Liver (tissue), 9 donors: Measurements from ENCODE around the gene C6orf89. TPM values are rescaled to one million over a fixed set of nuclear protein-coding genes. Genes with fewer than 3 reads are reported as not detected.

Source experiments
- DNase-seq: peaks from one replicate; pipeline ENCODE4 v3.0.0-alpha.2; 2017; ENCODE audit warnings: low spot score
- H3K27ac ChIP-seq, 2 donors: one replicate each; pipeline ENCODE4 v1.7.0; 2013; ENCODE audit warnings: inconsistent platforms in 2 of 2, low read length in 2 of 2, control low read depth in 1 of 2, low read depth in 1 of 2, mild to moderate bottlenecking in 1 of 2
- H3K27me3 ChIP-seq, 4 donors: one replicate each; pipeline versions ENCODE4 v1.6.1 to v1.7.0; 2013; ENCODE audit warnings: low read length in 3 of 4, inconsistent platforms in 1 of 4, mild to moderate bottlenecking in 1 of 4, moderate library complexity in 1 of 4; ENCODE audit not compliant: control insufficient read depth in 4 of 4, insufficient read depth in 4 of 4
- H3K36me3 ChIP-seq, 4 donors: one replicate each; pipeline versions ENCODE4 v1.6.1 to v1.7.0; 2013; ENCODE audit warnings: low read length in 3 of 4, mild to moderate bottlenecking in 3 of 4, low read depth in 1 of 4, moderate library complexity in 1 of 4; ENCODE audit not compliant: control insufficient read depth in 4 of 4, insufficient read depth in 3 of 4
- H3K4me1 ChIP-seq, 4 donors: one replicate each; pipeline versions ENCODE4 v1.6.1 to v1.7.0; 2013; ENCODE audit warnings: low read length in 3 of 4, mild to moderate bottlenecking in 3 of 4, moderate library complexity in 1 of 4; ENCODE audit not compliant: control insufficient read depth in 4 of 4, insufficient read depth in 4 of 4
- H3K4me3 ChIP-seq, 3 donors: one replicate each; pipeline versions ENCODE4 v1.6.1 to v1.7.0; 2013; ENCODE audit warnings: low read length in 3 of 3, control low read depth in 1 of 3, low read depth in 1 of 3, mild to moderate bottlenecking in 1 of 3
- H3K9ac ChIP-seq, 2 donors: one replicate each; pipeline ENCODE4 v1.7.0; 2013; ENCODE audit warnings: low read length in 2 of 2, mild to moderate bottlenecking in 2 of 2, moderate library complexity in 2 of 2, control low read depth in 1 of 2, low read depth in 1 of 2
- H3K9me3 ChIP-seq, 4 donors: one replicate each; pipeline versions ENCODE4 v1.6.1 to v1.7.0; 2013; ENCODE audit warnings: low read length in 3 of 4; ENCODE audit not compliant: control insufficient read depth in 4 of 4
- EGR1 ChIP-seq, 2 donors: IDR thresholded peaks; 2 replicates each; pipeline ENCODE4 v1.6.1; 2016 to 2018; ENCODE audit warnings: antibody characterized with exemption in 2 of 2, low read depth in 2 of 2
- FOXA1 ChIP-seq: IDR thresholded peaks from 2 replicates; pipeline ENCODE4 v1.6.1; 2016; ENCODE audit warnings: antibody characterized with exemption
- FOXA2 ChIP-seq: IDR thresholded peaks from 2 replicates; pipeline ENCODE4 v1.6.1; 2016; ENCODE audit warnings: antibody characterized with exemption
- GABPA ChIP-seq, 2 donors: IDR thresholded peaks in 1 of 2; conservative IDR thresholded peaks in 1 of 2; 2 replicates each; pipeline ENCODE4 v1.6.1; 2016; ENCODE audit warnings: antibody characterized with exemption in 2 of 2, mild to moderate bottlenecking in 1 of 2, moderate library complexity in 1 of 2
- HNF4A ChIP-seq, 2 donors: conservative IDR thresholded peaks; 2 replicates each; pipeline ENCODE4 v1.6.1; 2016; ENCODE audit warnings: antibody characterized with exemption in 2 of 2, mild to moderate bottlenecking in 2 of 2
- HNF4G ChIP-seq: IDR thresholded peaks from 2 replicates; pipeline ENCODE4 v1.6.1; 2016; ENCODE audit warnings: antibody characterized with exemption
- JUND ChIP-seq, 2 donors: IDR thresholded peaks; 2 replicates each; pipeline ENCODE4 v1.6.1; 2016; ENCODE audit warnings: antibody characterized with exemption in 2 of 2
- MAX ChIP-seq: IDR thresholded peaks from 2 replicates; pipeline ENCODE4 v1.6.1; 2016; ENCODE audit warnings: antibody characterized with exemption
- NR2F2 ChIP-seq: IDR thresholded peaks from 2 replicates; pipeline ENCODE4 v1.6.1; 2016; ENCODE audit warnings: antibody characterized with exemption
- RAD21 ChIP-seq, 2 donors: IDR thresholded peaks; 2 replicates each; pipeline ENCODE4 v1.6.1; 2016; ENCODE audit warnings: antibody characterized with exemption in 2 of 2, mild to moderate bottlenecking in 2 of 2
- RXRA ChIP-seq, 2 donors: IDR thresholded peaks; 2 replicates each; pipeline ENCODE4 v1.6.1; 2017 to 2018; ENCODE audit warnings: antibody characterized with exemption in 2 of 2, mild to moderate bottlenecking in 1 of 2
- SP1 ChIP-seq: IDR thresholded peaks from 2 replicates; pipeline ENCODE4 v1.6.1; 2018; ENCODE audit warnings: antibody characterized with exemption, mild to moderate bottlenecking
- TAF1 ChIP-seq: conservative IDR thresholded peaks from 2 replicates; pipeline ENCODE4 v1.6.1; 2016; ENCODE audit warnings: antibody characterized with exemption, mild to moderate bottlenecking
- YY1 ChIP-seq: IDR thresholded peaks from 2 replicates; pipeline ENCODE4 v1.6.1; 2016; ENCODE audit warnings: antibody characterized with exemption, mild to moderate bottlenecking
- WGBS: extraction: QIAGEN DNeasy Blood & Tissue Kit; methylation state at CpG from one replicate; pipeline ENCODE4 v1.1.7; 2013; 5-methylcytosine and 5-hydroxymethylcytosine counted together
- polyA plus RNA-seq, 2 donors: library from polyadenylated mRNA; stranded (reverse) in 1 of 2; unstranded in 1 of 2; fragments of 200-250 nt in 1 of 2; fragments of >200 nt in 1 of 2; fragmentation: Nextera tagmentation in 1 of 2; extraction: Ambion mirVana in 1 of 2; gene quantifications; one replicate each; pipeline versions ENCODE4 v1.2.1 to v1.2.3, GENCODE V29; 2013 to 2015
- total RNA-seq, 2 donors: library from RNA; depleted of rRNA; stranded (reverse); fragments of >200 nt; gene quantifications; one replicate each; pipeline ENCODE4 v1.2.3, GENCODE V29; 2014
- TF ChIP-seq, protein P1 (sequence below): IDR thresholded peaks from 2 replicates; pipeline ENCODE4 v1.6.1; 2016; ENCODE audit warnings: antibody characterized with exemption
- TF ChIP-seq, protein P2 (sequence below): fragments of 150-350 bp; IDR thresholded peaks from 2 replicates; pipeline ENCODE4 v1.5.1; 2017; ENCODE audit warnings: improper control_type of control experiment, low read depth, low read length; ENCODE audit not compliant: missing input control
- TF ChIP-seq, protein P3 (sequence below): IDR thresholded peaks from 2 replicates; pipeline ENCODE4 v1.6.1; 2016; ENCODE audit warnings: antibody characterized with exemption, mild to moderate bottlenecking
- TF ChIP-seq, protein P4 (sequence below): IDR thresholded peaks from 2 replicates; pipeline ENCODE4 v1.6.1; 2016; ENCODE audit warnings: antibody characterized with exemption
- donor health status: healthy.
- donor health status: healthy.
- donor health status: healthy.
- donor health status: healthy.
- donor health status: healthy.

The C6orf89 gene
- total and polyA plus RNA-seq, 4 donors = 14.0 to 27.2 (median 21.0) TPM

DNA sequence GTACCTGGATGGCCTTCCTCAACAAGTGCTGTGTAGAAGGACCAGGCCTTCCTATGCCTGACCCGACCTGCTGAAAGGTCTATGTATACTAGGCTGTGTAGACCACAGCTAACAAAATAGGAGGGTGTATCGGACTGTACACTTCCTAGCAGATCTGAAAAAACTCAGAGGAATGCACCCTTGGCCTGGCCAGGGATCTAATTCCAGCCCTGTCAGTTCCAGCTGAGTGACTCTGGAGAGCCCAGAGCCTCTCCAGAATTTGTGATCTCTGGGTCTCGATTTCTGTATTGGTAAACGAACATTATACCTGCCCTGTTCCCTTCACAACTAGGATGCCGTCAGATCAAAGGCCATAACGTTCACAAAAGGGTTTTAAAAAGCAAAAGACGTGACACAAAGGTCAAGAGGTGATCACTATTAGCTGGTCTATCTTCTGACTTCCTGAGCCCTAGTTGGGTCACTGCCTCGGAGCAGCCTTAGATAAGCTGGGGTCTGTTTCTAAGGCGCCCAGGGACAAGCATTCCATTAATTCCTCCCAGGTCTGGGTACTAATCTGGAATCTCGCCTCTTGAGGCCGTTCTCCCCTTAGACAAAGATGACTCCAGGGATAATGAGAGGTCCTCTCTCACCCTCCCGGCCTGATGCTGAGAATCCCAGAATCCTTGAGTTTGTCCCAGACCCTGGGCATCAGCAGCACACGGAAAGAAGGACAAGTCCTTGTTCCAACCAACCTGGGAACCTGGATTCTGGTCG, 86.3 kb downstream of the C6orf89 start (continued):
- TF ChIP-seq JUND (IDR thresholded peaks at IDR 0.05) = no peak
- no peak for TF ChIP-seq HNF4G
- TF ChIP-seq, protein P1, sequence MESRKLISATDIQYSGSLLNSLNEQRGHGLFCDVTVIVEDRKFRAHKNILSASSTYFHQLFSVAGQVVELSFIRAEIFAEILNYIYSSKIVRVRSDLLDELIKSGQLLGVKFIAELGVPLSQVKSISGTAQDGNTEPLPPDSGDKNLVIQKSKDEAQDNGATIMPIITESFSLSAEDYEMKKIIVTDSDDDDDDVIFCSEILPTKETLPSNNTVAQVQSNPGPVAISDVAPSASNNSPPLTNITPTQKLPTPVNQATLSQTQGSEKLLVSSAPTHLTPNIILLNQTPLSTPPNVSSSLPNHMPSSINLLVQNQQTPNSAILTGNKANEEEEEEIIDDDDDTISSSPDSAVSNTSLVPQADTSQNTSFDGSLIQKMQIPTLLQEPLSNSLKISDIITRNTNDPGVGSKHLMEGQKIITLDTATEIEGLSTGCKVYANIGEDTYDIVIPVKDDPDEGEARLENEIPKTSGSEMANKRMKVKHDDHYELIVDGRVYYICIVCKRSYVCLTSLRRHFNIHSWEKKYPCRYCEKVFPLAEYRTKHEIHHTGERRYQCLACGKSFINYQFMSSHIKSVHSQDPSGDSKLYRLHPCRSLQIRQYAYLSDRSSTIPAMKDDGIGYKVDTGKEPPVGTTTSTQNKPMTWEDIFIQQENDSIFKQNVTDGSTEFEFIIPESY = no peak

- DNase-seq = no peak
- Histone ChIP-seq H3K27me3 (no peaks in the 10 kb centered on the region), H3K27ac (no peak overlapping the region), H3K9me3 (no peaks in the 10 kb centered on the region), H3K36me3 (peaks cover 49 to 100% (median 81%) of the 10 kb centered on the region in 4 donors), H3K4me3 (no peak overlapping the region), H3K4me1 (no peaks in the 10 kb centered on the region), H3K9ac (no peak overlapping the region)
- WGBS = 97% methylated on average over 1 of the region's 1 CpG
- TF ChIP-seq TAF1 (no peak), JUND (IDR thresholded peaks at IDR 0.05) (no peak), YY1 (no peak), HNF4G (no peak), NR2F2 (no peak), RAD21 (IDR thresholded peaks at IDR 0.05) (no peak), SP1 (no peak), GABPA (IDR thresholded peaks at IDR 0.05 in 1 of 2, conservative IDR thresholded peaks at IDR 0.05 in 1 of 2) (no peak), FOXA1 (no peak), HNF4A (conservative IDR thresholded peaks at IDR 0.05) (no peak), EGR1 (IDR thresholded peaks at IDR 0.05; ENCODE audit: low read depth in 2 of 2) (no peak), FOXA2 (no peak), RXRA (IDR thresholded peaks at IDR 0.05) (no peak), MAX (no peak)
- TF ChIP-seq, protein P2, sequence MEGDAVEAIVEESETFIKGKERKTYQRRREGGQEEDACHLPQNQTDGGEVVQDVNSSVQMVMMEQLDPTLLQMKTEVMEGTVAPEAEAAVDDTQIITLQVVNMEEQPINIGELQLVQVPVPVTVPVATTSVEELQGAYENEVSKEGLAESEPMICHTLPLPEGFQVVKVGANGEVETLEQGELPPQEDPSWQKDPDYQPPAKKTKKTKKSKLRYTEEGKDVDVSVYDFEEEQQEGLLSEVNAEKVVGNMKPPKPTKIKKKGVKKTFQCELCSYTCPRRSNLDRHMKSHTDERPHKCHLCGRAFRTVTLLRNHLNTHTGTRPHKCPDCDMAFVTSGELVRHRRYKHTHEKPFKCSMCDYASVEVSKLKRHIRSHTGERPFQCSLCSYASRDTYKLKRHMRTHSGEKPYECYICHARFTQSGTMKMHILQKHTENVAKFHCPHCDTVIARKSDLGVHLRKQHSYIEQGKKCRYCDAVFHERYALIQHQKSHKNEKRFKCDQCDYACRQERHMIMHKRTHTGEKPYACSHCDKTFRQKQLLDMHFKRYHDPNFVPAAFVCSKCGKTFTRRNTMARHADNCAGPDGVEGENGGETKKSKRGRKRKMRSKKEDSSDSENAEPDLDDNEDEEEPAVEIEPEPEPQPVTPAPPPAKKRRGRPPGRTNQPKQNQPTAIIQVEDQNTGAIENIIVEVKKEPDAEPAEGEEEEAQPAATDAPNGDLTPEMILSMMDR = no peak
- TF ChIP-seq, protein P1 = no peak
- TF ChIP-seq, protein P3, sequence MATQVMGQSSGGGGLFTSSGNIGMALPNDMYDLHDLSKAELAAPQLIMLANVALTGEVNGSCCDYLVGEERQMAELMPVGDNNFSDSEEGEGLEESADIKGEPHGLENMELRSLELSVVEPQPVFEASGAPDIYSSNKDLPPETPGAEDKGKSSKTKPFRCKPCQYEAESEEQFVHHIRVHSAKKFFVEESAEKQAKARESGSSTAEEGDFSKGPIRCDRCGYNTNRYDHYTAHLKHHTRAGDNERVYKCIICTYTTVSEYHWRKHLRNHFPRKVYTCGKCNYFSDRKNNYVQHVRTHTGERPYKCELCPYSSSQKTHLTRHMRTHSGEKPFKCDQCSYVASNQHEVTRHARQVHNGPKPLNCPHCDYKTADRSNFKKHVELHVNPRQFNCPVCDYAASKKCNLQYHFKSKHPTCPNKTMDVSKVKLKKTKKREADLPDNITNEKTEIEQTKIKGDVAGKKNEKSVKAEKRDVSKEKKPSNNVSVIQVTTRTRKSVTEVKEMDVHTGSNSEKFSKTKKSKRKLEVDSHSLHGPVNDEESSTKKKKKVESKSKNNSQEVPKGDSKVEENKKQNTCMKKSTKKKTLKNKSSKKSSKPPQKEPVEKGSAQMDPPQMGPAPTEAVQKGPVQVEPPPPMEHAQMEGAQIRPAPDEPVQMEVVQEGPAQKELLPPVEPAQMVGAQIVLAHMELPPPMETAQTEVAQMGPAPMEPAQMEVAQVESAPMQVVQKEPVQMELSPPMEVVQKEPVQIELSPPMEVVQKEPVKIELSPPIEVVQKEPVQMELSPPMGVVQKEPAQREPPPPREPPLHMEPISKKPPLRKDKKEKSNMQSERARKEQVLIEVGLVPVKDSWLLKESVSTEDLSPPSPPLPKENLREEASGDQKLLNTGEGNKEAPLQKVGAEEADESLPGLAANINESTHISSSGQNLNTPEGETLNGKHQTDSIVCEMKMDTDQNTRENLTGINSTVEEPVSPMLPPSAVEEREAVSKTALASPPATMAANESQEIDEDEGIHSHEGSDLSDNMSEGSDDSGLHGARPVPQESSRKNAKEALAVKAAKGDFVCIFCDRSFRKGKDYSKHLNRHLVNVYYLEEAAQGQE = no peak
- TF ChIP-seq, protein P4, sequence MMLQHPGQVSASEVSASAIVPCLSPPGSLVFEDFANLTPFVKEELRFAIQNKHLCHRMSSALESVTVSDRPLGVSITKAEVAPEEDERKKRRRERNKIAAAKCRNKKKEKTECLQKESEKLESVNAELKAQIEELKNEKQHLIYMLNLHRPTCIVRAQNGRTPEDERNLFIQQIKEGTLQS = no peak
Measured at GRCh38 chr6:36973190-36973589, 87.4 kb downstream of the C6orf89 start.
